Medulla oblongata (tissue), 1 donor: ENCODE results near the gene SMIM3.
"Not testable (repeated sequence)": the region's sequence is repeated elsewhere in the genome, so short reads cannot be mapped to it uniquely, and the experiment has no call there.

Experiments used
- DNase-seq: peaks from one replicate; pipeline ENCODE4 v3.0.0-alpha.2; 2015; ENCODE audit errors: extremely low spot score

The SMIM3 gene

DNA sequence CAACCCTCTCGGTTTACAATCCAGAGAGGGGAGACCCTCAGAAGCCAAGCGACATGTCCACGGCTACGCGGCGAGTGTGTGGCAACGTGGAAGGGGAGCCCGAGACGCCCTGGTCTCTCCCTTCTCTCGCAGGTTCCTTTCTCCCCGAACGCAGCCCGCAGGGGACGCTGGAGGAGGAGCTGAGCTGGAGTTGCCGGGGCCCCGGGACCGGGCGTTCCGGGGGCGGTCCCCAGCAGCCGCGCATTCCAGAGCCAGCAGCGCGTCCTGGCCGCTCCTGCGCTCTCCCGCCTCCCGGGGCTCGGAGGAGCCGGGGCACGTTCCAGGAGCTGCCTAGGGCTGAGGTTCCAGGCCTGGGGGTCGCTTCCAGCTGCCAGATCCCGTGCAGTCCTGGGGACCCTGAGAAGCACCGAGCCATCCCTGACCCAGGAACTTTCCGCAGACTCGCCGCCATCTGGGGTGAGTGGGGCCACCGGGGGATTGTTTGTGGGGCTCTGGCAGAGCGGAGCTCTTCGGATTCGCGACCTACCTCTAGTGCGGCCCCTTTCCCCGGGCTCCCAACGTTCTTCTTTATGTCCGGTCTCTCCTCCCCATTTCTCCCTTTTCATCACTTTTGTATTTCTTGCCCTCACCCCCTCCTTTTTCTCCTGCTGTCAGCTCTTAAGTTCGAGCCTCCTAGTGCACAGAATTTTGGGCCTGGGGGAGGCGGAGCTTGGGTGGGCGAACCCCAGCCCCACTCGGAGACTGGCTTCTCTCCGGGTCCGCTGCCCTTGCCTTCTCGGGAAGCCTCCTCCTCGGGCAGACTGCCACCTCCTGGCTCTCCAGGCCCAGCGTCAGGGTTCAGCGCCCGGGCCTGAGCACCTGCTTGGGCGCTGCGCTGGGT lies at the start of gene SMIM3:
Gene SMIM3 (plus strand): TSS at position 241 of the 880 bp plus-strand sequence. CDS start 16,684 bp downstream, outside the sequence.
- DNase-seq, result peak; percentile 75

GRCh38 chr5:150729859-150730258 lies 48.7 kb upstream of the SMIM3 start:
- DNase-seq, result no peak

- DNase-seq, result peak; percentile 79
Measured at GRCh38 chr5:150731669-150732242, 46.8 kb upstream of the SMIM3 start.

DNA sequence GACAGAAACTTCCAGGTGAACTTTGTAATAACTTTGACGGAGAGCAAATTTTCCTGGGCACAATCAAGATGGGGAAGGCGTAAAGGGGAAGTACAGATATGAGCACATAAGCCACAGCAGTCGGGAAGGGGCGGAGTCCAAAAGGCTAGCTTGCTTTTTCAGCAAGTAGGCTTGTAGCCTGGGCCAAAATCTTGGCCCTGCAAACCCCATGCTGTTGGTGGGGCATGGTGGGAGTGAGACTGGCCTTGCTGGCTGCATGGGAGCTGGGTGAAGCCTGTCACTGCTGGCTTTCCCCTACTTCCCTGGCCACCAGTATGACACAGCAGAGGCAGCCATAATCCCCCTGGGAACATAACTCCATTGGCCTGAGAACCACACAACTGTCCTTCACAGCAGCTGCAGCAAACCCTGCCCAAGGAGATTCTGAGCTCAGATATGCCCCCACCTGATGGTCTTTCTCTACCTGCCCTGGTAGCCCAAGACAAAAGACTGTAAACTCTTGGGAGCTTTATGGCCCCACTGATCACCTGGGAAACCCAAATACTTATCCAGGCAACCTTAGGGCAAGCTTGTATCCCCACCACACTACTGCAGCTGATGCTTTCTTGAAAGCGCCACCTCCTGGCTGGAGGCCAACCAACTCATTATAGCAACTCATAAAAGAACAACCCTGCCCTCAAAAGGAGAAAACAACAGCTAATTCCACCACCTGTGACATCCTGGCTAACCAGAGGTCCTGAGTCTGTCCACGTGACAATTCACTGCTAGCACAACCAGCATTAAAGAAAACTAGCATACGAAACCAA lies 43.8 kb upstream of the SMIM3 start:
- DNase-seq, result peak; percentile 68

DNA sequence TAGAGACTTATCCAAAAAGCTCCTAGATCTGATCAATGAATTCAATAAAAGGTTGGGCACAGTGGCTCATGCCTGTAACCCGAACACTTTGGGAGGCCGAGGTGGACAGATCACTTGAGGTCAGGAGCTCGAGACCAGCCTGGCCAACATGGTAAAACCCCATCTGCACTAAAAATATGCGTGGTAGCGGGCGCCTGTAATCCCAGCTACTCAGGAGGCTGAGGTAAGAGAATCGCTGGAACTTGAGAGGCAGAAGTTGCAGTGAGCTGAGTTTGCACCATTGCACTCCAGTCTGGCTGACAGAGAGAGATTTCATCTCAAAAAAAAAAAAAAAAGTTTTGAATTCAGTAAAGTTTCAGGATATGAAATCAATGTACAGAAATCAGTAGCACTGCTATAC lies 39.7 kb upstream of the SMIM3 start:
- DNase-seq, result no peak

GRCh38 chr5:150740992-150741391 lies 37.6 kb upstream of the SMIM3 start:
- DNase-seq, result no peak

DNA sequence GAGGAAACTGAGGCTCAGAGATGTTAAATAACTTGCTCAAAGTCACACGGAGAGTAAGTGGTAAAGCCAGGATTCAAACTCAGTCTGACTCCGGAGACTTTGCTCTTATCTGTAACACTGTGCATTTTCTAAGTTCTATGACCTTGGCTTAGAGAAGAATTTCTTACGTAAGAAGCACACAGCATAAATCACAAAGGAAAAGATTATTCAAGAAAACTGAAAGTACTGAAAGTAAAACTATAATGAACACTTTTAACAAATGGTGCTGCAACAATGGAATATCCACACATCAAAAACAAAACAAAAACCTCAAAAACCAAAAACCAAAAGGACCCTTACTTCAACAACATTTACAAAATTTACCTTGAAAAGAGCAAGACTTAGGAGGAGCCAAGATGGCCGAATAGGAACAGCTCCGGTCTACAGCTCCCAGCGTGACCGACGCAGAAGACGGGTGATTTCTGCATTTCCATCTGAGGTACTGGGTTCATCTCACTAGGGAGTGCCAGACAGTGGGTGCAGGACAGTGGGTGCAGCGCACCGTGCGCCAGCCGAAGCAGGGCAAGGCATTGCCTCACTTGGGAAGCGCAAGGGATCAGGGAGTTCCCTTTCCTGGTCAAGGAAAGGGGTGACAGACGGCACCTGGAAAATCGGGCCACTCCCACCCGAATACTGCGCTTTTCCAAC lies 36.0 kb upstream of the SMIM3 start:
- not testable (repeated sequence) for DNase-seq

DNA sequence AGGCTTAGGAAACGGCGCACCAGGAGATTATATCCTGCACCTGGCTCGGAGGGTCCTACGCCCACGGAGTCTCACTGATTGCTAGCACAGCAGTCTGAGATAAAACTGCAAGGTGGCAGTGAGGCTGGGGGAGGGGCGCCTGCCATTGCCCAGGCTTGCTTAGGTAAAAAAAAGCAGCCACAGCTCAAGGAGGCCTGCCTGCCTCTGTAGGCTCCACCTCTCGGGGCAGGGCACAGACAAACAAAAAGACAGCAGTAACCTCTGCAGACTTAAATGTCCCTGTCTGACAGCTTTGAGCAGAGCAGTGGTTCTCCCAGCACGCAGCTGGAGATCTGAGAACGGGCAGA lies 35.4 kb upstream of the SMIM3 start:
- not testable (repeated sequence) for DNase-seq

- no peak for DNase-seq
Measured at GRCh38 chr5:150750469-150750868, 28.1 kb upstream of the SMIM3 start.

- no peak for DNase-seq
Measured at GRCh38 chr5:150751096-150751891, 27.3 kb upstream of the SMIM3 start.

DNA sequence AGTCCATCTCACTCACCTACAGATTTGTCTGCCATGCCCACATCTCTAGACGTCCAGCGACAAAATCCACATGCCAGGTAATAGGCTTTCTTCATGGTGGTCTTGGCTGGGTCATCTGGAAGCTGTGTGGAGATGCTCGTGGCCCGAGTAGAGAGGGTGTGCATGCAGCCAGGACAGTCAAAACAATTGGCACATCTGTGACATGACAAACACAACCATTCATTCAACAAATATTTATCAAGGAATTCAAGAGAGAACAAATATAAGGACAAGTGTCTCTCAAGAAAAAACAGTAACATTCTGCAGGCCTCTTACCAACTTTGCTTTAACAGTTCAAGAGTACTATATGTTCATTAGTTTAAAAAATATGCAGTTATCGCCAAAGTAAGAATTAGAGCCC lies 25.1 kb upstream of the SMIM3 start:
- DNase-seq, result no peak

DNA sequence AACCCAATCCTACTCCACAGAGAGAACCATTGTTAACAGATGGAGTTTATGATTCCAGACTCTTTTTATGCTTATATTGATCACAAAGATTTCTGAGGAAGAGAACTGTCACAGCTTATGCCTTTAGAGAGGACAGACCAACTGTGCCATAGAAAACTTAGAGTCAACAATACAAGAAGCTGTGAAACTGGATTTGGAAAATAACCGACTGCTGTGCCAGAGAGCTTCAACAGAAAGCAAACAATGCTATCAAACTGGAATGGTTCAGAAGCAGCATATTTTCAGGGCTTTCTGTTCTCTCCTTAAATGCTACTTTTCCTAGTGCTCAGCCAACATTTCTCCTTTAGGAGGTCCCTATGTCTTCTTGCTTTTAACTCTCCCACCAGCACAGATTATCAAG lies 24.7 kb upstream of the SMIM3 start:
- DNase-seq, result no peak

- no peak for DNase-seq
Measured at GRCh38 chr5:150757087-150757649, 21.4 kb upstream of the SMIM3 start.

DNA sequence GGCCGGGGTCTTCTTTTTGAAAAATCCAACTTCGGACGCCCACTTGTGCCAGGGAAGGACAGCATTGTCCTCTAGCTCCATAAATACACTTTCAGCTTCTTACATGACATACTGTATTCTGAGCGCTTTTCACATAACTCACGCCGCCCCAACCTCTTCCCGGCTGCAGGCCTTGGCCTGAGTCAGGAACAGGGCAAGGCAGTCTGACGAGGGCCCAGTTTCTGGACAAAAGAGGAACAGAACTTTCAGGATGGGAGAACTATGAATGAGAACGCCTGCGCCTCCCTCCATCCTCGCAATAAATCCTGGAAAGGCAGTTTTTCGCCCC lies 20.4 kb upstream of the SMIM3 start:
- no peak for DNase-seq

DNA sequence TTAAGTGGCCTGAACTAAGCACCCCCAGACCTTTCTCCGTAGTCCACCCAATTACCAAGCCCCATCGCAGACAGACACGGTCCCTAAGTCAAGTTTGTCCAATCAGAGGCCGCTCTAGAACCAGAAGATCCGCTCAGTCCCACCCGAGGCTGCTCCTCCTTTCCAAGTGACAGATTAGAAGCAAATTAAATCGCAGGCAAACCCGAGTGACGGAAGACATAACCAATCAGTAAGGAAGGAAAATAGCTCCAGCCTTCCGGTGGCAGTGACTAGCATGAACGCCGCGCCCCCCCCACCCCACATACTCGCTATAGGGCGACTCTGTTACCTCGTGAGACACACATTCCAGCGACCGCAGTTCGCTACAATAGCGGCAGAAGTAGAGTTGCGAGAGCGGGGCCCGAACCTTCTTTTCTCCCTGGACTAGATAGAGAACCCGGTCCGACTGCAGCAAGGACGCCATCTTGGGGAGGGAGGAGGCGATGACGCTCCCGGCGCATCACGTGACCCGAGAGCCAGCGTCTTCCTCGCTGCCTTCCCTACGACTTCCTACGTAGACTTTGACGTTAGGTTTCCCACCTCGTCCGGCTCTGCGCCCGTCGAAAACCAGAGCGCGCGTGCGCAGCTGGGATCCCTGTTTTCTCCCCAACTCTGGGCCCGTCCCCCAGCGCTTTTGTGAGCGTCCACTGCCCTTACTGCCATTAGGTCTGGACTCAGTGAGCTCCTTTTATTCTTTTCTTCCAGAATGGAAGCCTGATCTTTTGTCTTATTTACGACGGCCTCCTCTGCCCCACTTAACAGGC lies 19.8 kb upstream of the SMIM3 start, which contains the start of gene DCTN4:
Gene DCTN4 (minus strand): TSS at position 487 of the 803 bp plus-strand sequence. CDS start 24 bp downstream, at position 463.
- DNase-seq, result peak; percentile 100

- no peak for DNase-seq
Measured at GRCh38 chr5:150759334-150759583, 19.3 kb upstream of the SMIM3 start.

GRCh38 chr5:150762211-150762610 lies 16.3 kb upstream of the SMIM3 start:
- DNase-seq, result no peak

GRCh38 chr5:150763023-150763769 lies 15.4 kb upstream of the SMIM3 start:
- DNase-seq, result no peak

DNA sequence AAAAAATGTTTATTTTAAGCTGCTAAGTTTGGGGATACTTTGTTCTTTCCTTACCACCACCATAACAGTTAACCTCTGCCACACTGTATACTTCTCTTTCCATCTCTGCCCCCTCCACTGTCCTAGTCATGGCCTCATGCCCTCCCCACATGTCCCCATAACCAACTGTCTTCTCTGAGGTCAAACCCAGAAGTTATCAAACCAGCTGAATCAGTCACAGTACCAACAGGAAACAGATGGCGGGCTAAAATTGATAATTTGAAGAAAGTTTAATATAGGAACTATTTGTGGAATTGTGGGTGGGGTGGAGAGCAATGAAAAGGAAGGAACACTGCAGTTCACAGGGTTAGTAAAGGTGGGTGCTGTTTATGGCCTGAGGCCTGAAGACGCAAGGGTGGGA lies 14.0 kb upstream of the SMIM3 start:
- no peak for DNase-seq
